Measurements from ENCODE around the gene ZNF76.

ZNF76 gene

DNA sequence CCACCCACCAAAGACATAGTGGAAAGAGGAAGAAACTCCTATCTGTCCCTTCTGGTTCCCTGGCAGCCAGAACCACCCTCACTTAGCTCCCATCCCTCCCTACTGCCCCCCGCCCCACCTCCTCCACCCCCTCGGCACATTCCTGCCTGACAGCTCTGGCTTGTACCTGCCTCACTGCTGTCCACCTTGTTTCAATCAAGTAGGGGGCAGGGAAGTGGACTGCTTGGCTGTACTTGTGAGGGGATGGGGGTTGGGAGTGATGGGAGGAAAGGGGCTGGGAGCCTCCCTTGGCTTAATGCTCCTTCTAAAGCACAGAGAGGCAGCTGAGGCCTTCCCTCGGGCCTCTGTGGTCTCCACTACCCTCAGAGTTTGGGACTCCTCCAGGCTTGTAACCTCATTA, 22.1 kb upstream of the ZNF76 start:
- DNase-seq (ENCODE audit: low read depth): no peak

DNA sequence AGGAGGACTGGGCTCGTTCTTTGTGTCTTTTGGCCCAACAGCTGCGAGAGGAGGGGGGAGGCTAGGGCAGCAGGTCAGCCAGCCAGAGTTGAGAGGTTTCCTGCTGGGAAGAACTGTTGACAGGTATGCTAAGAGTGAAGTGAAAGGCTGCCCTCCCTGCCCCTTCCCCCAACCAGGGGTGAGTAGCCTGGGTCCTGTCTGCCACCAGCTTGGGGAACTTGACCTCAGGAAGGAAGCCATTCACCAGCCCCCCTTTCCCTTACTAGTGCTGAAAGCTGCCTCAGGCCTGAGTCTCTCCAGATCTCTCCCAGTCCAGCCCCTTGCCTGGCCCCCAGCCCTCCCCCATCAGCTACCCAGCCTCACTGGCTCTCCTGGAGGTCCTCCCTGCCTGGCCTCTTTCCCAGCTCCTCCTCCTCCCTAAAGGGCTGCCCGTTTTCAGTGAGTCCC, 20.7 kb upstream of the ZNF76 start:
- DNase-seq (ENCODE audit: low read depth): no peak

DNA sequence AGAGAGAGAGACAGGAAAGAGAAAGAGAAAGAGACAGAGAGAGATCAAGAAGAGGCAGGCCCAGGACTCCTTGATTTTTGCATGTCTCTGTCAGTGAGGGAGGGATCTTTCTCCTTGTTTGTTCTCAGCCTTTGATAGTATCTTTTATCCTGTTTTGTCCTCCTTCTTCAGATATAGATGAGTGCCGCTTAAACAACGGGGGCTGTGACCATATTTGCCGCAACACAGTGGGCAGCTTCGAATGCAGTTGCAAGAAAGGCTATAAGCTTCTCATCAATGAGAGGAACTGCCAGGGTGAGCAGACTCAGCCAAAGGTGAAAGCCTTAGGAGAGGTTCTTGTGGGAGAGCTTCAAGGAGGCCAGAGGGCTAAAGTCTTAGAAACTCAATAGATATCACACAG, 20.0 kb upstream of the ZNF76 start:
- DNase-seq (ENCODE audit: low read depth): no peak

DNA sequence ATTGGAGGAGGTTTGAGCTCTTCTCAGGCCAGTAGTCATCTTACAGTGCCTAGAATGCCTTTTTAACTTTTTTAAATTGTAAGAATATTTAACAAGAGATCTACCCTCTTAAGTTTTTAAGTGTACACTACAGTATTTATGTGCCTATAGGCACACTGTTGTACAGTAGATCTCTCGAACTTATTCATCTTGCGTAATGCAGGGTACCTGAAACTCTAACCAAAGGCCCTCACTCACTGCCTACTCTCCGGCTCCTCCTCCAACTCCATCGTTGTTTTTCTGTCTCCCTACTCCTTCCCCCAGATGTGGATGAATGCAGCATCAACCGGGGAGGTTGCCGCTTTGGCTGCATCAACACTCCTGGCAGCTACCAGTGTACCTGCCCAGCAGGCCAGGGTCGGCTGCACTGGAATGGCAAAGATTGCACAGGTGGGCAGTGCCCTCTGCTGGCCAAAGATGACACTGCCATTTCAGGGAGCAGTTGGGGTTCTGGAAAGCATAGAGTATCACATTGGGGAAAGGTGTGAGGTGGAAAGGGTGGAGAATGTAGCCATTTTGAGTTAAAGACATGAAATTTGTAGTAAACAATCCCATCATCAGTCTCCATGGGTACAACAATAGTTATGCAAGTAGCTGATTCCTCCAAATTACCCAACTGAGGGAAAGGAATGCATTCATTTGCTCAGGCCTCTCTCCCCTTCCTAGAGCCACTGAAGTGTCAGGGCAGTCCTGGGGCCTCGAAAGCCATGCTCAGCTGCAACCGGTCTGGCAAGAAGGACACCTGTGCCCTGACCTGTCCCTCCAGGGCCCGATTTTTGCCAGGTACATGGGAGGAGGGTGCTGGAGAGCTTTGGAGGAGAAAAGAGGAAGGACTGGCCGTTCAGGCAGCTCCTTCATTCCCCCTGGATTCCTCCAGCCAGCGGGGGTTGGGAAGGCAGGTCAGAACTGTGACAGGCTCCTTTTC, 18.4 kb upstream of the ZNF76 start:
- peak; percentile 64 for DNase-seq (ENCODE audit: low read depth)

DNA sequence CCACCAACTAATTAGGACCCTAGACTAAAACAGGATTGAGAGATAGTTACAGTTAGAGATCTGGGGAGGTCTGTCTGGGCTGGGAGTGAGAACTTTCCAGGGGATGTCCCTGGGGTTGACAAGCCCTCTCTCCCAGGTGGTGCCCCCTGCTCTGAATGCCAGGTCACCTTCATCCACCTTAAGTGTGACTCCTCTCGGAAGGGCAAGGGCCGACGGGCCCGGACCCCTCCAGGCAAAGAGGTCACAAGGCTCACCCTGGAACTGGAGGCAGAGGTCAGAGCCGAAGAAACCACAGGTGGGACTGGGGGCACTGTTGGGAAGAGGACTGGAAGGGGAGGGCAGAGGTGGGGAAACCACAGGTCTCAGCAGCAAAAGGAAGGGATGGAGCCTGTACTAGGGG, 17.0 kb upstream of the ZNF76 start:
- DNase-seq (ENCODE audit: low read depth): no peak

DNA sequence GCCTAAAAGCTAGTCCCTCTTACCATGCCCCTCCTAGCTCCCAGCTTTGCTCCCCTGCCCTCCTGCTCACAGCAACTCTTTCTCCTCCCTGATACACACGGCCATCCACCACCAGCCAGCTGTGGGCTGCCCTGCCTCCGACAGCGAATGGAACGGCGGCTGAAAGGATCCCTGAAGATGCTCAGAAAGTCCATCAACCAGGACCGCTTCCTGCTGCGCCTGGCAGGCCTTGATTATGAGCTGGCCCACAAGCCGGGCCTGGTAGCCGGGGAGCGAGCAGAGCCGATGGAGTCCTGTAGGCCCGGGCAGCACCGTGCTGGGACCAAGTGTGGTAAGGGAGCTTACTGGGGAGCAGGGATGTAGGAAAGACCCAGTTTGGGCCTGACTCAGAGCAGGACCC, 16.6 kb upstream of the ZNF76 start:
- no peak for DNase-seq (ENCODE audit: low read depth)

DNA sequence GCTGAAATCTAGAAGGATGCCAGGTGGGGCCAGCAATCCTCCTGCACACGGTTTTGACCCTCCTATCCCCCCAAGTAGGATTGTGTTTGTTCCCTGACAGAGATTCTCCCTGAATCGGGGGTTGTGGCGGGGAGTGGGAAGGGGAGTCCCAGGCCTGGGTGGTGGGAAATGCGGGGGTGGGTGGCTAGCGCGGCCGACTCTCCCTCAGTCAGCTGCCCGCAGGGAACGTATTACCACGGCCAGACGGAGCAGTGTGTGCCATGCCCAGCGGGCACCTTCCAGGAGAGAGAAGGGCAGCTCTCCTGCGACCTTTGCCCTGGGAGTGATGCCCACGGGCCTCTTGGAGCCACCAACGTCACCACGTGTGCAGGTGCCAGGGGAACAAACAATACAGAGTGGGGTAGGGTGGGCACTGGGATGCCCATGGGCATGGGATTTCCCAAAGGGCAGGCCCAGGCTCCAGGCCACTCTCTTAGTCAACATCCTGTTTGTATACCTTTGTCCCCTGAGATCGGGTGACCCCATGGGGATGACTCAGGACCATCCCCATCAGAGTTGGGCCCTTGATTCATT, 16.1 kb upstream of the ZNF76 start:
- no peak for DNase-seq (ENCODE audit: low read depth)

DNA sequence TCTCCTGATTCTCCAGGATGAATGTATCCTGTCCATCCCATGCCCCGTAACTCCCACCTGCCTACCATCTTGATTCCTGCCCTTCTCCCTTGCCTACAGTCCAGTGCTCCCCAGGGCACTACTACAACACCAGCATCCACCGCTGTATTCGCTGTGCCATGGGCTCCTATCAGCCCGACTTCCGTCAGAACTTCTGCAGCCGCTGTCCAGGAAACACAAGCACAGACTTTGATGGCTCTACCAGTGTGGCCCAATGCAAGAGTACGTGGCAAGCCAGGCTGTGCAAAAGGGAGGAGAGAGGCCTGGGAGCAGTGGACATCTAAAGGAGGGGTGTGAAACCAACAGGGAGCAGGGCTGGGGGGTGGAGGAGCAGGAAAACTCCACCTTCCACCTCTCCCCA, 15.0 kb upstream of the ZNF76 start:
- DNase-seq (ENCODE audit: low read depth): no peak

DNA sequence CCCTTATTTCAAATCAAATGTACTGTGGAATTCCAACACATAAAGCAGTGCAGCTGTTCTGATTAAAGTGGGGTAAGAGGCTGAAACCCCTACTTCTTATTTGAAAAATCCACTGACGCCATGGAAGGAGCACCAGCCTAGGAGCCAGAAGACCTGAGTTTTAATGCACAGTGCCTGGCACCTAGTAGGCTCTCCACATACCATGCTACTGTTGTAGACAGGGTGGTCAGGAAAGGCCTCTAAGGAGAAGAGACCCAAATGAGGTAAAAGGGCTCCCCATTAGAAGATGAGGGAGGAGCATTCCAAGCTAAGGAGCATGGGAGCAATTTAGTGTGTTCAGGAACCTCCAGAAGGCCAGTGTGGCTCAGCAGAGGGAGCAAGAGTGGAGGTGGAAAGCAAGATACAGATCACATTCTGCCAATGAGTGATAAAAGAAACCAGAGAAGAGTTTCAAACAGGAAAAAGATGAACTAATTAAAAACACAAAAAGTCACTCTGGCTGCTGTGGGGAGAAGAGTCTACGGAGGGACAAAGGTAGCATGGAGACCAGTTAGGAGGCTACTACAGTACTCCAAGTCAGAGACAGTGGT, 11.8 kb upstream of the ZNF76 start:
- DNase-seq (ENCODE audit: low read depth): no peak

DNA sequence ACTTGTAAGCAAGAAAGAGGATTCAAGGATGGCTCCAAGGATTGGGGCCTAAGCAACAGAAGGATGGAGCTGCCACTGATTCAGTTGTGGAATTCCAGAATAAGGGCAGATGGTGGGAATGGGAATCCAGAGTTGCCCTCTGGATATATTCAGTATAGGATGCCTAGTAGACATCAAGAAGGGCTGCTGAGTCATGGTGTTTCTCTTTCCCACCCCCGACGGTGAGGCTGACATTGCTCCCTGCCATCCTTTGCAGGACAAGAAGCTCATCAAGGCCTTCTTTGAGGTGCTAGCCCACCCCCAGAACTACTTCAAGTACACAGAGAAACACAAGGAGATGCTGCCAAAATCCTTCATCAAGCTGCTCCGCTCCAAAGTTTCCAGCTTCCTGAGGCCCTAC, 11.2 kb upstream of the ZNF76 start:
- DNase-seq (ENCODE audit: low read depth): no peak

DNA sequence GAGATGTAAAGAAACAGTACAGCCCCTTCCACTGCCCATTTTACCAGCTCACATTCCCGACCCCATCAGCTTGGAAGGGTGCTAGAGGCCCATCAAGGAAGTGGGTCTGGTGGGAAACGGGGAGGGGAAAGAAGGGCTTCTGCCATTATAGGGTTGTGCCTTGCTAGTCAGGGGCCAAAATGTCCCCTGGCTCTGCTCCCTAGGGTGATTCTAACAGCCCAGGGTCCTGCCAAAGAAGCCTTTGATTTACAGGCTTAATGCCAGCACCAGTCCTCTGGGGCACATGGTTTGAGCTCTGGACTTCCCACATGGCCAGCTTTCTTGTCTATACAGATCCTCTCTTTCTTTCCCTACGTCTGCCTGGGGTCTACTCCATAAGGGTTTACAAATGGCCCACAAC, 10.6 kb upstream of the ZNF76 start:
- no peak for DNase-seq (ENCODE audit: low read depth)

DNA sequence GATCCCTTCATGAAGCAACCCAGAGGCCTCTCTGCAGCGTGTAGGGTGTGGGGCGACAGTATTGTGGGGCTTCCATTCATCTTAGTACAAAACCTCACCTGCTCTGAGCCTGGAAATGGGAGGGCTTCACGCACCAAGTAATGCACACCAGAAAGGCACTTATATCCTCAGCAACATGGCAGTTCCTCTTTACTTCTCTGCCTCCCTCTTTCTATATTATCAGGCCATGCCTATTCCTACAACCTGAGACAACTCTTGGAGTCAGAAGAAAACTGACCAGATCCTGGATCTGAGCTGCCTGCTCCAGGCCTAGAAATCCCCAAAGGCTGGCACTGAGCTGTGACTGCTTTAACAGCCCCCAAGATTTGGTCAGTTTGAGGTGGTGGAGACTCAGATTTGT, 7.6 kb upstream of the ZNF76 start:
- DNase-seq (ENCODE audit: low read depth): no peak

DNA sequence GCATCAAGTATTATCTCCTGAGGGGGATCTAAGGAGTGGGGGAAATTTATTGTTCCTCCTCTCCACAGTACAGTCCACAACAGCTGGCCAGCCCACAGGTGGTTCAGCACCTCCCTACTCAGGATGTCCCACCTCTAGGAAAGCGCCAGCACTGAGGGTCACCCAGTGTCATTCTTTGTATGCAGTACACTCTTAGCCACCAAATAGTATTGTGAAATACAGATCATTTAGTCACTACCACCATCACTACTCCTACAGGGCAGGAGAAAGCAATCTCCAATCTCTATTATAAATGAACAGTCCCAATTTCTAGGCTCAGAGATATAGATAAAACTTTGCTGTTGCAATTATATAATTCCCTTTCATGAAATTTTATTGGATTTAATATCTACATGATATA, 6.3 kb upstream of the ZNF76 start:
- no peak for DNase-seq (ENCODE audit: low read depth)

DNA sequence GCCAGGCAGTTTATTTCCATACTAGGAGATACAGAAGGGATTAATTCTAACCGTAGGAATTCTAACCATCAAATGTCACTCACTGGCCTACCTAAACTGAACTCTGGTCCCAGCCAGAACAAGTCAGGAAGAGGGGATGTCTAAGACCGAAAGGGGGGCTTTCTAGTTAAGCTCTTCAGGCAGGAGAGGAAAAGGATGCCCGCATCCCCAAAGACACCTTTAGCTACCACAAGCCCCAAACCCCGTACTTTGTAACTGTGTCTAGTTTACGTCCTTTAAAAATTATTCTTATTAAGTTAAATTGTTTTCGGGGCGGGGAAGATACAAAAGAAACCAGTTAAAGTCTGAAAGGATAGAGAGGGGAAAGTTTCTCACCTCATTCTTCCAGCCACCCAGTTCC, 1.2 kb upstream of the ZNF76 start:
- DNase-seq (ENCODE audit: low read depth): no peak

DNA sequence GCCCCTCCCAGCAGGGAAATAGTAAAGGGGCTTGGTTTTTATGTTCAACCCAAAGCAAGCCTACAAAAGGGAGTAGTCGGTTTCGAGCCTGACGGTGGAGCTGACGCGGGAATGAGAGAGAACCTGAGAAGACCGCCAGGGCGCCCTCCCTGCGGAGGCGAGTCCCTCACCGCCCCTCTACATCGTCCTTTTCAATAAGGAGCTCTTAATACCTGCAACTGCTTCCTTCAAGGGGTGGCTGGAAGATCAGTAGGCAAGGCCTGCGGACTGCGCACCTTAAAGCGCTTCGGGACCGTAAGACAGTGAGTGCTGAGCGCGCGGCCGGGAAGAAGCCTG, 709 bp upstream of the ZNF76 start:
- DNase-seq (ENCODE audit: low read depth): peak; percentile 2

DNA sequence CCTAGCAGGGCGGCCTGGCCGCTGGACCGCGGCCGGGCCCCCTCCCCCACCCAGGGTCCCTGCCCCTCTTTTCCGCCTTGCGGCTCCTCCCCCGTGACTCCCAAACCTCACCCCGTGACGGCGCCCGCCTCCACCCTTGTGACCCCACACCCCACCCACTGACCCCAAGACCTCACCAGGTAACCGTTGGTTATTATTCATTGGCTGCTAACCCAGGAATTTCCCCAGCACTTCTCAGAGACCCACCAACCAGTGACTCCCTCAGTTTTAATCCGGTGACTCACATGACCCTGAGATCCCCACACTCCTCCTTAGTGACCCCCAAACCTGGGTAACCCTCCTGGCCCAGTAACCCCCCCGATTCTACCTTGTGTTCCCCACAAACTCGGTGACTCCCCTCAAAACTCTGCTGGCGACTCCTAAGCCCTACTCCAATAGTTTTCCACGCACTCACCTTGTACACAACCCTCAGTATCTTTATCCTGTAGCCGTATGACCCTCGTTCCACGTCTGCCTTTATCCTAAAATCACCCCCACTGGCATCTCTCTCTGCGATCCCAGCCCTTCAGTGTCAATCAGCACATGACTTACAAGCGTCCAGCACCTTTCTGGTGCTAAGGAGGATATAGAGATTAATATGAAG, 534 bp downstream of the ZNF76 start:
- peak; percentile 38 for DNase-seq (ENCODE audit: low read depth)

DNA sequence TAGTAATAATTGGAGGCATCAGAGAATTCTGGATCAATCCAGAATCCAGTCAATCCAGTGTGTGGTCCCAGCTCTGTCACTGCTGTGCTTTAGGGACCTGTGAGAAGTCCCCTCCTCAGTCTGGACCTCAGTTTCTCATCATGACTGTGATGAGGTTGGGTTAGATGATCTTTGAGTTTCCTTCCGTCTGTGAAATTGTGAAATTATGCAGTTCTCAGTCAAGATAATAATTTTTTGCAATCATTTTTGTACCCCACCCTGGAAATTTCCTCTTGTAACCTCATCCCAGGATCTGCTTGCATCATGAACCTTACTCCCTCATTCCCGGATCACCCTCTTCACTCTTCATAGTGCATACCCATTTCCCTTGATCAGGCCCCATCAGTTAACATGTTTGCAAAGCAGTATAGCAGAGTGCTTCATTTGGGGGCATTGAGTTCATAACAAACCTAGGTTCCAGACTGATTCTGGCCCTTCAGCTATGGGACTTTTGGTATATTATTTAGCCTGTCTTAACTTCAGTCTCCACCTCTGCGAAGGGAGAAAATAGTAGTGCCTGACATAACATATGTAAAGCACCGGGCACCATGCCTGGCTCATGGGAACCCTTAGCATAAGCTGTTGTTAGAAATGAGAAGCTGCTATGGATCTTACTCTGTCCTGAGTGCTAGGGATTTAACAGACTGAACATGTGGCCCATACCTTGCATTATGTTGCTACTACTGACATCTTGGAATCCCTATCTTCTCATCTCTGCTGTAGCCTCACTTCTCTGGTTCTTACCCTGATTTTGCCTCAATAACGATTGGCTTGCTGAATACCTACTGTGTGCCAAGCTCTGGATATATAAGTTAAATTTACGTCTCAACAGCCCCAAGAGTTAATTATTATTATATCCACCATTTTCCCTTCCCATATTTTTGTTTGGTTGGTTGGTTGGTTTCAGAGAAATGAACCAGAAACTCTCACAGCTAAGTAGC, 1.3 kb downstream of the ZNF76 start:
- no peak for DNase-seq (ENCODE audit: low read depth)

DNA sequence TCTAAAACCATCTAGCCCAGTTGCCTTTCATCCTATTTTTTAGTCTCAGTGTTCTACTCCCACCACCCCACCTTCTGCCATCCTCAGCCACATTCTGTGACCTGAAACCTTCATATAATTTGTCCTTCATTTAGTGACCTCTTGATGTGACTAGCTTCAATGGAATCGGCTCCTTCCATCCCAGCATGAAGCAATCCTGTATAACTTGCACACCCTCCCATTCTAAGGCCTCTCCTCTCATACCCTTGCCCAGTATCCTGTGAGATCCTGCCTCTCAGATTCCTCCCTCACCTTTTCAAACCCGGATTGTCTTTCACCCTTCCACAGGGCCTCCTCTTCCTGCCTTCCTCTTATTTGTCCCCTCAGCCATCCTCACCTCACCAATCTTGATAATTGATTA, 3.1 kb downstream of the ZNF76 start:
- no peak for DNase-seq (ENCODE audit: low read depth)

DNA sequence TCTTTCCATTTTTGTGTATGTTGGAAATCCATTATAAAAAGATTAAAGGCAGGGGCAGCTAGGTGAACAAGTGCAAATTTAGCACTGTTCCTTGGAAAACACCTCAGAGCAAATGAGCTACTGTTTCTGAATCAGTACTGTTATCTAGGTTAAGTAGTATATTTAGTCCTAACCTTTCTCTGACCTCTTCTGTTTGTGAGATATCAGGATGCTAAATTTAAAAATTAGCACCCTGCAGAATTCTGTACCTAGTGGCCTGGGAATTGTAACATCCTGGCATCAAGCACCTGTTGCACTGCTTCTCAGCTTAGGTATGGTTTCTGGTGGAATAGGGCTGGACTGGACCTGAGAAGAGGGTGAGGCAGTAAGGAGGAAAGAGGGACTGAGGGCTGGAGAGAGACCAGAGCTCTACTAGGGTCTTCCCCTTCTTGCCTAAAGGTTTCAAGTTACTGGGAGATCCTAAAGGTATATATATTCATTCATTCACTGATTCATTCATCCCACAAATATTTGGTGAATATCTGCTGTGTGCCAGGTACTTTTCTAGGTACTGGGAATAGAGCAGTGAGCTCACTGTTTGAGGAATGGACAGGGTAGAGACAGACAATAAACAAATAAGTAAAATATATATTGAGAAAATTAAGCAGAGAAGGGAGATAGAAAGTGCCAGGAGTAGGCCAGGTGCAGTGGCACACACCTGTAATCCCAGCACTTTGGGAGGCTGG, 5.2 kb downstream of the ZNF76 start:
- no peak for DNase-seq (ENCODE audit: low read depth)

DNA sequence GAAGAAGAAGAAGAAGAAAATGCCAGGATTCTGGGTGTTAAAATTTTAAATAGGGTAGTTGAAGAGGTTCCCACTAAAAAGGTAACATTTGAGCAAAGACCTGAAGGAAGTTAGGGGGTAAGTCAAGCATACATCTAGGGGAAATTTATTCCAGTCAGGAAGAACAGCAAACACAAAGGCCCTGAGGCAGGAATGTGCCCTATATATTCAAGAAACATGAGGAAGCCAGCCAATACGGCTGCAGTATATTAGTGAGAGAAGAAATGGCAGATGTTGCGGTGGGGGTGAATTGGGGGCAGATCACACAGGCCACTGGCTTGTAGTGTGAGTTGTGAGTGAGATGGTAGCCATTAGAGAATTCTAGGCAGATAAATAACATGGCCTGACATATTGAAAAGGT, 6.0 kb downstream of the ZNF76 start:
- no peak for DNase-seq (ENCODE audit: low read depth)

DNA sequence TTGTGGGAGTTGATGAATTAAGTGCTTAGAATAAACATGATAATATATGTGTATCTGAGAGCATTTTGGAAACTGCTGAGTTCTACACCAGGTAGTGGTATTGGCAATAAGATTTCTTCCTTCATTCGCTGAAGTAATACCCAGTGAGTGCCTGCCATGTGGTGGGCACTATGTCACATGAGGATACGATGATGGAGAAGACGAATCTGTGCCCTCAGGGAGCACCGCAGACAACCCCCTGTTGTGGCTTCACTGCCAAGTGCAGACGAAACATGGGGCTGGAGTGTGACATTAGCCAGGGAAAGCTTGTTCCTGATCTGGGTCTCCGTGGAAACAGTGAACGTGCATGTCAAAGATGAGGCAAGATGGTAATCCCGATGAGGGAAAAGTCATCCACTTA, 7.9 kb downstream of the ZNF76 start:
- no peak for DNase-seq (ENCODE audit: low read depth)

Data from stimulated activated CD8-positive, alpha-beta memory T cell treated with anti-CD3 and anti-CD28 coated beads, Interleukin-7, amount 100 ng/mL, for 24 hours (primary cell).